GM12878 (cell line): ENCODE measurements around the gene CHST13. TPM values are rescaled to one million over a fixed set of nuclear protein-coding genes. Genes with fewer than 3 reads are reported as not detected.

Experiments
- ATAC-seq: fragments of 200-7000 bp; cut with Tn5 transposase; 3 replicates; pipeline ENCODE4 v1.9.1; 2020; ENCODE audit warnings: mild to moderate bottlenecking, moderate library complexity
- BruUV-seq: library from RNA; stranded (reverse); fragments of 400-500 nt; replicated peaks from 2 replicates; lab custom pipeline; 2021; lab: Mats Ljungman, UMichigan
- CTCF ChIA-PET: fragments of 300-600 bp; sonication (Branson Sonifier 250); formaldehyde crosslinking; extraction: SDS; loops from one replicate; lab custom pipeline; 2021; ENCODE audit warnings: inconsistent platforms; lab: Yijun Ruan, JAX
- POLR2A ChIA-PET: fragments of 350-600 bp; formaldehyde crosslinking; extraction: SDS; loops from one replicate; lab custom pipeline; 2021; ENCODE audit warnings: inconsistent platforms; lab: Charles Lee
- RAD21 ChIA-PET: fragments of 300-600 bp; sonication (Branson Sonifier 250); formaldehyde crosslinking; loops from one replicate; lab custom pipeline; 2023; ENCODE audit warnings: antibody characterized with exemption; ENCODE audit not compliant: unreplicated experiment; lab: Charles Lee
- SMC1A ChIA-PET: fragments of 300-600 bp; sonication (Branson Sonifier 250); formaldehyde crosslinking; loops from one replicate; lab custom pipeline; 2023; ENCODE audit not compliant: unreplicated experiment, uncharacterized antibody; lab: Charles Lee
- DNase-seq: peaks from one replicate; pipeline ENCODE4 v3.0.0-alpha.2; 2011; ENCODE audit warnings: low read depth, low spot score
- FAIRE-seq: peaks from 3 replicates; lab custom pipeline; 2011; peaks lifted over from hg19 to GRCh38; lab: Jason Lieb, UNC
- H2AFZ ChIP-seq: 2 replicates; pipeline ENCODE4 v1.6.0; 2011; ENCODE audit warnings: low read depth, low read length, control low read depth; ENCODE audit not compliant: control insufficient read depth
- H3K27ac ChIP-seq: 2 replicates; pipeline ENCODE4 v1.5.1; 2011; ENCODE audit warnings: control low read depth; ENCODE audit not compliant: control insufficient read depth, insufficient read depth
- H3K27me3 ChIP-seq, 2 experiments: replicated peaks in 1 of 2; 2 replicates each; pipeline versions ENCODE4 v1.6.0 to v1.6.1; 2011; ENCODE audit warnings: low read length in 1 of 2; ENCODE audit not compliant: control insufficient read depth in 2 of 2, insufficient read depth in 2 of 2
- H3K36me3 ChIP-seq, 2 experiments: 2 replicates each; pipeline ENCODE4 v1.5.1; 2011; ENCODE audit warnings: low read length in 1 of 2; ENCODE audit not compliant: control insufficient read depth in 2 of 2, insufficient read depth in 2 of 2
- H3K4me1 ChIP-seq: 2 replicates; pipeline ENCODE4 v1.6.1; 2011; ENCODE audit warnings: mild to moderate bottlenecking, low read length, moderate library complexity, mixed read lengths; ENCODE audit not compliant: control insufficient read depth, insufficient read depth
- H3K4me2 ChIP-seq: 2 replicates; pipeline ENCODE4 v1.6.0; 2011; ENCODE audit warnings: control low read depth; ENCODE audit not compliant: control insufficient read depth, insufficient read depth
- H3K4me3 ChIP-seq: fragments of 200-600 bp; sonication (generic); 2 replicates; pipeline ENCODE4 v1.5.1; 2016
- H3K79me2 ChIP-seq: 2 replicates; pipeline ENCODE4 v1.6.0; 2011; ENCODE audit warnings: low read length; ENCODE audit not compliant: control insufficient read depth, insufficient read depth
- H3K9ac ChIP-seq: 2 replicates; pipeline ENCODE4 v1.8.0; 2011; ENCODE audit warnings: low read length, control low read depth, mixed read lengths; ENCODE audit not compliant: control insufficient read depth, insufficient read depth
- H3K9me3 ChIP-seq: replicated peaks from 3 replicates; pipeline ENCODE4 v1.5.1; 2011; ENCODE audit warnings: mild to moderate bottlenecking, low read length; ENCODE audit not compliant: control insufficient read depth, insufficient read depth
- H4K20me1 ChIP-seq: 2 replicates; pipeline ENCODE4 v1.6.0; 2011; ENCODE audit not compliant: control insufficient read depth, insufficient read depth
- IRF4 ChIP-seq: IDR thresholded peaks from 2 replicates; pipeline ENCODE4 v1.6.1; 2011; ENCODE audit warnings: low read depth, low read length
- MYB ChIP-seq: fragments of 150-350 bp; IDR thresholded peaks from 2 replicates; pipeline ENCODE4 v1.6.1; 2014; ENCODE audit warnings: mild to moderate bottlenecking, low read depth, low read length, borderline replicate concordance
- SMARCA5 ChIP-seq: fragments of 450-650 bp; IDR thresholded peaks from 2 replicates; pipeline ENCODE4 v1.6.1; 2017; ENCODE audit warnings: mild to moderate bottlenecking
- STAT3 ChIP-seq: IDR thresholded peaks from 2 replicates; pipeline ENCODE4 v1.6.1; 2011; ENCODE audit warnings: low read depth, low read length, improper control_type of control experiment
- in situ Hi-C: fragments of 300-500 bp; cut with MboI; formaldehyde crosslinking; loops from 9 replicates; pipeline ENCODE4 v1.14.3; 2018; ENCODE audit warnings: mixed read lengths
- intact Hi-C: fragments of 100-400 bp; cut with micrococcal nuclease; formaldehyde crosslinking; loops from one replicate; pipeline ENCODE4 v1.14.2; 2022; ENCODE audit not compliant: unreplicated experiment
- polyA plus RNA-seq, 11 experiments: library from polyadenylated mRNA; depleted of rRNA in 4 of 11; unstranded in 6 of 11; stranded (reverse) in 5 of 11; fragments of >200 nt; fragmentation: Nextera tagmentation in 4 of 11; fragmentation: Illumina TruSeq in 1 of 11; extraction: Ambion mirVana in 4 of 11; extraction: Trizol in 1 of 11; gene quantifications; 1 replicate in 1 of 11; 2 replicates in 10 of 11; pipeline versions ENCODE4 v1.2.1 to v1.2.3, GENCODE V29; 2011 to 2016; ENCODE audit warnings: inconsistent platforms in 2 of 11, missing spikeins in 2 of 11, low read depth in 1 of 11
- total RNA-seq, 4 experiments: library from RNA; depleted of rRNA in 3 of 4; stranded (reverse); fragments of >200 nt in 3 of 4; fragmentation: Illumina TruSeq in 1 of 4; extraction: Trizol in 1 of 4; gene quantifications; 2 replicates each; pipeline versions ENCODE4 v1.2.1 to v1.2.3, GENCODE V29; 2013 to 2021
- TF ChIP-seq, protein P1 (sequence below): IDR thresholded peaks from 2 replicates; pipeline ENCODE4 v1.6.1; 2012; ENCODE audit warnings: improper control_type of control experiment, low read depth, low read length; ENCODE audit not compliant: insufficient replicate concordance
- TF ChIP-seq, protein P2 (sequence below): IDR thresholded peaks from 2 replicates; pipeline ENCODE4 v1.6.1; 2012; ENCODE audit warnings: mild to moderate bottlenecking, low read depth, low read length
- TF ChIP-seq, protein P3 (sequence below): fragments of 450-650 bp; IDR thresholded peaks from 2 replicates; pipeline ENCODE4 v1.6.1; 2017; ENCODE audit warnings: mild to moderate bottlenecking
- TF ChIP-seq, protein P4 (sequence below): IDR thresholded peaks from 2 replicates; pipeline ENCODE4 v1.6.1; 2012; ENCODE audit warnings: low read depth, low read length, improper control_type of control experiment

Gene CHST13
- total and polyA plus RNA-seq, 10 of the 15 experiments (the other 5 are each of a cell fraction or from before 2014, with no cell fraction given) = not detected

DNA sequence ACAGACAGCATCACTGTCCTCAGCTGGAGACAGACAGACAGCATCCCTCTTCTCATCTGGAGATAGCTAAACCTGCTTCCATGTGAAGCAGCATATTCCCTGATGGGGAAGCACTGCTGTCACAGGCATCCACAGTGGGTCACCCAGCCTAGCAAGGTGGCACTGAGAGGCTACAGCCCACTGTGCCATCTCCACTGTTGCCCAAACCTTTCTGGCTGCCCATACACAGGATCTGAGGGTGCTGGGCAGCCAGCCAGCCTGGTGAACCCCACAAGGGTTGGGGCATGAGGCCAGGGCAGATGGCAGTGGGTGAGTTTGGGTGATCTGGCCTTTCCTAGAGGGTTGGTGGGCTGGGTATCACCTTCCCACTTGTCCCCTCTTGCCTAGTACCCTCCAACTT is 11.7 kb downstream of the CHST13 start:
- Histone ChIP-seq H3K9me3 (no peaks in the 10 kb centered on the region), H3K79me2 (no peaks in the 10 kb centered on the region), H3K4me2 (no peak overlapping the region), H3K4me3 (no peak overlapping the region), H3K27me3 (peaks cover 0 to 2% of the 10 kb centered on the region in 2 experiments; a peak in 2 of 4 replicates), H2AFZ (no peak overlapping the region), H3K36me3 (no peaks in the 10 kb centered on the region), H3K4me1 (no peaks in the 10 kb centered on the region), H3K27ac (no peak overlapping the region), H3K9ac (no peak overlapping the region), H4K20me1 (no peaks in the 10 kb centered on the region)
- BruUV-seq = no TSS peak
- CTCF ChIA-PET = no interaction called here
- TF ChIP-seq STAT3 = no peak
- TF ChIP-seq SMARCA5 = no peak
- TF ChIP-seq, protein P1, sequence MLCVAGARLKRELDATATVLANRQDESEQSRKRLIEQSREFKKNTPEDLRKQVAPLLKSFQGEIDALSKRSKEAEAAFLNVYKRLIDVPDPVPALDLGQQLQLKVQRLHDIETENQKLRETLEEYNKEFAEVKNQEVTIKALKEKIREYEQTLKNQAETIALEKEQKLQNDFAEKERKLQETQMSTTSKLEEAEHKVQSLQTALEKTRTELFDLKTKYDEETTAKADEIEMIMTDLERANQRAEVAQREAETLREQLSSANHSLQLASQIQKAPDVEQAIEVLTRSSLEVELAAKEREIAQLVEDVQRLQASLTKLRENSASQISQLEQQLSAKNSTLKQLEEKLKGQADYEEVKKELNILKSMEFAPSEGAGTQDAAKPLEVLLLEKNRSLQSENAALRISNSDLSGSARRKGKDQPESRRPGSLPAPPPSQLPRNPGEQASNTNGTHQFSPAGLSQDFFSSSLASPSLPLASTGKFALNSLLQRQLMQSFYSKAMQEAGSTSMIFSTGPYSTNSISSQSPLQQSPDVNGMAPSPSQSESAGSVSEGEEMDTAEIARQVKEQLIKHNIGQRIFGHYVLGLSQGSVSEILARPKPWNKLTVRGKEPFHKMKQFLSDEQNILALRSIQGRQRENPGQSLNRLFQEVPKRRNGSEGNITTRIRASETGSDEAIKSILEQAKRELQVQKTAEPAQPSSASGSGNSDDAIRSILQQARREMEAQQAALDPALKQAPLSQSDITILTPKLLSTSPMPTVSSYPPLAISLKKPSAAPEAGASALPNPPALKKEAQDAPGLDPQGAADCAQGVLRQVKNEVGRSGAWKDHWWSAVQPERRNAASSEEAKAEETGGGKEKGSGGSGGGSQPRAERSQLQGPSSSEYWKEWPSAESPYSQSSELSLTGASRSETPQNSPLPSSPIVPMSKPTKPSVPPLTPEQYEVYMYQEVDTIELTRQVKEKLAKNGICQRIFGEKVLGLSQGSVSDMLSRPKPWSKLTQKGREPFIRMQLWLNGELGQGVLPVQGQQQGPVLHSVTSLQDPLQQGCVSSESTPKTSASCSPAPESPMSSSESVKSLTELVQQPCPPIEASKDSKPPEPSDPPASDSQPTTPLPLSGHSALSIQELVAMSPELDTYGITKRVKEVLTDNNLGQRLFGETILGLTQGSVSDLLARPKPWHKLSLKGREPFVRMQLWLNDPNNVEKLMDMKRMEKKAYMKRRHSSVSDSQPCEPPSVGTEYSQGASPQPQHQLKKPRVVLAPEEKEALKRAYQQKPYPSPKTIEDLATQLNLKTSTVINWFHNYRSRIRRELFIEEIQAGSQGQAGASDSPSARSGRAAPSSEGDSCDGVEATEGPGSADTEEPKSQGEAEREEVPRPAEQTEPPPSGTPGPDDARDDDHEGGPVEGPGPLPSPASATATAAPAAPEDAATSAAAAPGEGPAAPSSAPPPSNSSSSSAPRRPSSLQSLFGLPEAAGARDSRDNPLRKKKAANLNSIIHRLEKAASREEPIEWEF = no peak
- TF ChIP-seq MYB = no peak
- TF ChIP-seq, protein P2, sequence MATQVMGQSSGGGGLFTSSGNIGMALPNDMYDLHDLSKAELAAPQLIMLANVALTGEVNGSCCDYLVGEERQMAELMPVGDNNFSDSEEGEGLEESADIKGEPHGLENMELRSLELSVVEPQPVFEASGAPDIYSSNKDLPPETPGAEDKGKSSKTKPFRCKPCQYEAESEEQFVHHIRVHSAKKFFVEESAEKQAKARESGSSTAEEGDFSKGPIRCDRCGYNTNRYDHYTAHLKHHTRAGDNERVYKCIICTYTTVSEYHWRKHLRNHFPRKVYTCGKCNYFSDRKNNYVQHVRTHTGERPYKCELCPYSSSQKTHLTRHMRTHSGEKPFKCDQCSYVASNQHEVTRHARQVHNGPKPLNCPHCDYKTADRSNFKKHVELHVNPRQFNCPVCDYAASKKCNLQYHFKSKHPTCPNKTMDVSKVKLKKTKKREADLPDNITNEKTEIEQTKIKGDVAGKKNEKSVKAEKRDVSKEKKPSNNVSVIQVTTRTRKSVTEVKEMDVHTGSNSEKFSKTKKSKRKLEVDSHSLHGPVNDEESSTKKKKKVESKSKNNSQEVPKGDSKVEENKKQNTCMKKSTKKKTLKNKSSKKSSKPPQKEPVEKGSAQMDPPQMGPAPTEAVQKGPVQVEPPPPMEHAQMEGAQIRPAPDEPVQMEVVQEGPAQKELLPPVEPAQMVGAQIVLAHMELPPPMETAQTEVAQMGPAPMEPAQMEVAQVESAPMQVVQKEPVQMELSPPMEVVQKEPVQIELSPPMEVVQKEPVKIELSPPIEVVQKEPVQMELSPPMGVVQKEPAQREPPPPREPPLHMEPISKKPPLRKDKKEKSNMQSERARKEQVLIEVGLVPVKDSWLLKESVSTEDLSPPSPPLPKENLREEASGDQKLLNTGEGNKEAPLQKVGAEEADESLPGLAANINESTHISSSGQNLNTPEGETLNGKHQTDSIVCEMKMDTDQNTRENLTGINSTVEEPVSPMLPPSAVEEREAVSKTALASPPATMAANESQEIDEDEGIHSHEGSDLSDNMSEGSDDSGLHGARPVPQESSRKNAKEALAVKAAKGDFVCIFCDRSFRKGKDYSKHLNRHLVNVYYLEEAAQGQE = no peak
- TF ChIP-seq IRF4 = no peak
- TF ChIP-seq, protein P3, sequence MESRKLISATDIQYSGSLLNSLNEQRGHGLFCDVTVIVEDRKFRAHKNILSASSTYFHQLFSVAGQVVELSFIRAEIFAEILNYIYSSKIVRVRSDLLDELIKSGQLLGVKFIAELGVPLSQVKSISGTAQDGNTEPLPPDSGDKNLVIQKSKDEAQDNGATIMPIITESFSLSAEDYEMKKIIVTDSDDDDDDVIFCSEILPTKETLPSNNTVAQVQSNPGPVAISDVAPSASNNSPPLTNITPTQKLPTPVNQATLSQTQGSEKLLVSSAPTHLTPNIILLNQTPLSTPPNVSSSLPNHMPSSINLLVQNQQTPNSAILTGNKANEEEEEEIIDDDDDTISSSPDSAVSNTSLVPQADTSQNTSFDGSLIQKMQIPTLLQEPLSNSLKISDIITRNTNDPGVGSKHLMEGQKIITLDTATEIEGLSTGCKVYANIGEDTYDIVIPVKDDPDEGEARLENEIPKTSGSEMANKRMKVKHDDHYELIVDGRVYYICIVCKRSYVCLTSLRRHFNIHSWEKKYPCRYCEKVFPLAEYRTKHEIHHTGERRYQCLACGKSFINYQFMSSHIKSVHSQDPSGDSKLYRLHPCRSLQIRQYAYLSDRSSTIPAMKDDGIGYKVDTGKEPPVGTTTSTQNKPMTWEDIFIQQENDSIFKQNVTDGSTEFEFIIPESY = no peak
- TF ChIP-seq, protein P4, sequence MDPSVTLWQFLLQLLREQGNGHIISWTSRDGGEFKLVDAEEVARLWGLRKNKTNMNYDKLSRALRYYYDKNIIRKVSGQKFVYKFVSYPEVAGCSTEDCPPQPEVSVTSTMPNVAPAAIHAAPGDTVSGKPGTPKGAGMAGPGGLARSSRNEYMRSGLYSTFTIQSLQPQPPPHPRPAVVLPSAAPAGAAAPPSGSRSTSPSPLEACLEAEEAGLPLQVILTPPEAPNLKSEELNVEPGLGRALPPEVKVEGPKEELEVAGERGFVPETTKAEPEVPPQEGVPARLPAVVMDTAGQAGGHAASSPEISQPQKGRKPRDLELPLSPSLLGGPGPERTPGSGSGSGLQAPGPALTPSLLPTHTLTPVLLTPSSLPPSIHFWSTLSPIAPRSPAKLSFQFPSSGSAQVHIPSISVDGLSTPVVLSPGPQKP = no peak
- intact Hi-C loops (no loop called here), in situ Hi-C loops (no loop called here)
- SMC1A ChIA-PET = no interaction called here
- DNase-seq = no peak
- POLR2A ChIA-PET = no interaction called here
- no peak for ATAC-seq
- RAD21 ChIA-PET = no interaction called here
- FAIRE-seq = no peak
